GM19239 (cell line): ENCODE measurements around the gene OVCH2.

Experiments
- DNase-seq: peaks from one replicate; pipeline ENCODE4 v3.0.0; 2011; ENCODE audit warnings: low spot score; ENCODE audit not compliant: insufficient read length
- FAIRE-seq: peaks from 2 replicates; lab custom pipeline; 2011; peaks lifted over from hg19 to GRCh38; lab: Jason Lieb, UNC

The OVCH2 gene

DNA sequence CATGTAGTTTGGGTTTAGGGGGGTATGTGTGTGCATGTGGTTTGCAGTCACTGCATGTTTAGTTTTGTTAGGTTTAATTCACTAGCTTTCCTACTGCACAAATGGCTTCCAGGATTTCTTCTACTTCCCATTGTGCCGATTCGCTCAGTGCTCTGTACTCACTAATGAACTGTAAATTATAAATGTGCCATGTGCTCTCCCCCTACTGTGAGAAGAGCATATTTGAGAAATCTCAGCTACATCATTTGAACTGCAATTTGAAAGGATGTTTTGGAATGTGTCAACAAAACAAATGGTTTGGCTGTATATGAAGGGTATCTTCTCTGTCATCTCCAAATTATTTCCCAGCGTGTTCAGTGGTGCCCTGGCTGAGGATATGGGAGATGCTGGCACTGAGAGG, 61.1 kb downstream of the OVCH2 start:
- no peak for DNase-seq
- FAIRE-seq = no peak

DNA sequence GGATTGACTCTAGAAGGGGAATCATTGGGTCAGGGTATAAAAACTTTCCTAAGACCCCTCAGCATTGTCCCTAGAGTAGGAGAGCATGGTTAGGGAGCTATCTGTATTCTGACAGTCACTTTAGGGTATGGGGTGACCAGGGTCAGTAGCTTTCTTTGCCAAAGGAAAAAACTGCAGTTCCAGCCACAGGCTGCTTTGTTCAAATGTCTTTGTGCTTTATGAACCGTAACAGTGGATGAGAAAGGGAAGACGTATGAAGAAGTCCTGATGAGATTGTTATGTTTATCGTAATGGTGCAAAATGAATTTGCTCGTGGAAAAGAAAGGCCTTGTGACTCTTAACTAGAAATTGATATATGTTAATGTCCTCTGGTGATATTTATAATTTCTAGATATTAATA, 63.0 kb downstream of the OVCH2 start:
- DNase-seq (no peak), FAIRE-seq (no peak)

DNA sequence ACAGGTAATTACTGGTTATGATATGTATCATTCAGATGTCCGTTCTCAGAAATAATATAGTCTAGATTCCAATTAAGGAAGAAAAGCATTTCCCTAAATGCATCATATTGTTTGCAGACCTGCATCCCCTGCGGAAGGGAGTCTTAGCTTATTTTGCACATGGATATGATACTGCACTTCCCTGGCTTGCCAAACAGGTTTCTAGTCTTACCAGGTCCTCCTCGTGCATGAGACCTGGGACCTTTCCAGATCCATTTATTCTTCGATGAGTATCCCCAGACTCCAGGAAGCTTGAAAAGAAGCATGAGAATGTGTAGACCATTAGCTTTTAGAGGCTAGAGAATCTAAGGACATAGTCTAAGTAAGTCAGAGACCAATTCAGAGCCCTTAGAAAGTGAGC, 63.5 kb downstream of the OVCH2 start:
- FAIRE-seq = no peak

DNA sequence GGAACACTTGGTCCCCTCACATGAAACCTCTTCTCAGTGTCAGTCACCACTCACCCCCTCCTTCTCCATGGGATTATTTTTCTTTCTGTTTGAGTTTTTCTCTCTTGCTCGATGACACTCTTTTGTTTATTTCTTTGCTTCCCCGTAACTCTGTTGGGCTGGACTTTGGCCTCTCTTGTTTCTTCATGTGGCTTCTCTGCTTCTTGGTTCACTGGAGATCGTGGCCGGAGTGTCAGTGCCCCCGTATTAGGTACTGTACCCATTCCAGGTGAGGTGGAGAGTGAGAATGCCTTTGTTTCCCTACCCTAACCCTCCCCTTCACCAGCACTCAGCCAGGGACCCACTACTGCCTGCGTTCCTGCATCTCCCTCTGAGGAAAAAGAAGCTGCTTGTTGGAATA, 65.5 kb downstream of the OVCH2 start:
- DNase-seq (no peak), FAIRE-seq (no peak)

More for the DNA sequence above, 63.5 kb downstream of the OVCH2 start:
- DNase-seq = no peak

DNA sequence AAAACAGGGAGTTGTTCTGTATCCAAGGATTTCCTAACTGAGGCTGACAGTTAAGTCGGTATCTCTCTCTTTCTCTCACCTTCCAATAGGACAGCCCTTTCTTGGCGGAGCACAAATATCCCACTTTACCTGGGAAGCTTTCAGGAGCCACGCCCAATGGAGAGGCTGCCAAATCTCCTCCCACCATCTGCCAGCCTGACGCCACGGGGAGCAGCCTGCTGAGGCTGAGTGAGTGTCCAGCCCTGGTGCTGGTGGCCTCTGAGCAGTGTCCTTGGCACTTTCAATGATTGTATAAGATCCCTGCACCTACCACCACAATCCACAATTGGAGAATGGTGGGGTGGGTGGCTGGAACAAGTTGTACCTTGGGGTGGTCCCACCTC, 66.6 kb downstream of the OVCH2 start:
- no peak for FAIRE-seq
- no peak for DNase-seq
